ENCODE measurements around the gene NAGS.

DNA sequence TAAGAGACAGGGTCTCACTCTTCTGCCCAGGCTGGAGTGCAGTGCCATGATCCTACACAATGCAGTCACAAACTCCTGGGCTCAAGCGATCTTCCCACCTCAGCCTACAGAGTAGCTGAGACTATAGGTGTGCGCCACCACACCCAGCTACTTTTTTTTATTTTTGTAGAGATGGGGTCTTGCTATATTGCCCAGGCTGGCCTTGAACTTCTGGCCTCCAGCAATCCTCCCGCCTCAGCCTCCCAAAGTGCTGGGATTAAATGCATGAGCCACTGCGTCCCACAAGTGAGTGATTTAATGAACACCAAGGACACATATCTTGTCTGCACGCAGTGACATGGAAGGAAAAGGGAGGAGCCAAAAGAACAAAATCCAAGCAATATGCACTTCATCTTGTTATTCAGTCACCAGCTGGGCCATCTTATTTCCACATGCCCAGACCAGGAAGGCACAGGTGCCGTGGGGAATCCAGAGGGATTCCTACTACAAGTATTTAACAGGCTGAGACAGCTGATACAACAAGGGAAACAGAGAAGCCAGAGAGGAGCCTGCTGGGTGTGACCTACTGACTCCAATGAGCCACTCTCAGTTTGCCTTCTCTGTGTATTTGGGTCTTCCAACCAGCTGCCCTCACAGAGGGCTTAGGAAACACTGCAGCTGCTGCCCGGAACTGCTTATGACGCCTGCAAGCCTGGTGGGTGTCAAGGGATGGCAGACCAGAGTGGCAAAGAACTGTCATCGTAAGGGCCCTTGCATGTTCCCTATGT, 45.1 kb downstream of the NAGS start:
- no peak for TF ChIP-seq REPIN1 (tag by site-specific recombination; IDR thresholded peaks at IDR 0.05; ENCODE audit: low read depth)
- TF ChIP-seq, protein P1, sequence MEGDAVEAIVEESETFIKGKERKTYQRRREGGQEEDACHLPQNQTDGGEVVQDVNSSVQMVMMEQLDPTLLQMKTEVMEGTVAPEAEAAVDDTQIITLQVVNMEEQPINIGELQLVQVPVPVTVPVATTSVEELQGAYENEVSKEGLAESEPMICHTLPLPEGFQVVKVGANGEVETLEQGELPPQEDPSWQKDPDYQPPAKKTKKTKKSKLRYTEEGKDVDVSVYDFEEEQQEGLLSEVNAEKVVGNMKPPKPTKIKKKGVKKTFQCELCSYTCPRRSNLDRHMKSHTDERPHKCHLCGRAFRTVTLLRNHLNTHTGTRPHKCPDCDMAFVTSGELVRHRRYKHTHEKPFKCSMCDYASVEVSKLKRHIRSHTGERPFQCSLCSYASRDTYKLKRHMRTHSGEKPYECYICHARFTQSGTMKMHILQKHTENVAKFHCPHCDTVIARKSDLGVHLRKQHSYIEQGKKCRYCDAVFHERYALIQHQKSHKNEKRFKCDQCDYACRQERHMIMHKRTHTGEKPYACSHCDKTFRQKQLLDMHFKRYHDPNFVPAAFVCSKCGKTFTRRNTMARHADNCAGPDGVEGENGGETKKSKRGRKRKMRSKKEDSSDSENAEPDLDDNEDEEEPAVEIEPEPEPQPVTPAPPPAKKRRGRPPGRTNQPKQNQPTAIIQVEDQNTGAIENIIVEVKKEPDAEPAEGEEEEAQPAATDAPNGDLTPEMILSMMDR (tag by site-specific recombination; IDR thresholded peaks at IDR 0.05), result no peak
- TF ChIP-seq, protein P2, sequence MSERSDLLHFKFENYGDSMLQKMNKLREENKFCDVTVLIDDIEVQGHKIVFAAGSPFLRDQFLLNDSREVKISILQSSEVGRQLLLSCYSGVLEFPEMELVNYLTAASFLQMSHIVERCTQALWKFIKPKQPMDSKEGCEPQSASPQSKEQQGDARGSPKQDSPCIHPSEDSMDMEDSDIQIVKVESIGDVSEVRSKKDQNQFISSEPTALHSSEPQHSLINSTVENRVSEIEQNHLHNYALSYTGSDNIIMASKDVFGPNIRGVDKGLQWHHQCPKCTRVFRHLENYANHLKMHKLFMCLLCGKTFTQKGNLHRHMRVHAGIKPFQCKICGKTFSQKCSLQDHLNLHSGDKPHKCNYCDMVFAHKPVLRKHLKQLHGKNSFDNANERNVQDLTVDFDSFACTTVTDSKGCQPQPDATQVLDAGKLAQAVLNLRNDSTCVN (tag by site-specific recombination; optimal IDR thresholded peaks at IDR 0.05), result no peak
- TF ChIP-seq ZBTB8A (tag by site-specific recombination; IDR thresholded peaks at IDR 0.05), result no peak
- TF ChIP-seq, protein P3, sequence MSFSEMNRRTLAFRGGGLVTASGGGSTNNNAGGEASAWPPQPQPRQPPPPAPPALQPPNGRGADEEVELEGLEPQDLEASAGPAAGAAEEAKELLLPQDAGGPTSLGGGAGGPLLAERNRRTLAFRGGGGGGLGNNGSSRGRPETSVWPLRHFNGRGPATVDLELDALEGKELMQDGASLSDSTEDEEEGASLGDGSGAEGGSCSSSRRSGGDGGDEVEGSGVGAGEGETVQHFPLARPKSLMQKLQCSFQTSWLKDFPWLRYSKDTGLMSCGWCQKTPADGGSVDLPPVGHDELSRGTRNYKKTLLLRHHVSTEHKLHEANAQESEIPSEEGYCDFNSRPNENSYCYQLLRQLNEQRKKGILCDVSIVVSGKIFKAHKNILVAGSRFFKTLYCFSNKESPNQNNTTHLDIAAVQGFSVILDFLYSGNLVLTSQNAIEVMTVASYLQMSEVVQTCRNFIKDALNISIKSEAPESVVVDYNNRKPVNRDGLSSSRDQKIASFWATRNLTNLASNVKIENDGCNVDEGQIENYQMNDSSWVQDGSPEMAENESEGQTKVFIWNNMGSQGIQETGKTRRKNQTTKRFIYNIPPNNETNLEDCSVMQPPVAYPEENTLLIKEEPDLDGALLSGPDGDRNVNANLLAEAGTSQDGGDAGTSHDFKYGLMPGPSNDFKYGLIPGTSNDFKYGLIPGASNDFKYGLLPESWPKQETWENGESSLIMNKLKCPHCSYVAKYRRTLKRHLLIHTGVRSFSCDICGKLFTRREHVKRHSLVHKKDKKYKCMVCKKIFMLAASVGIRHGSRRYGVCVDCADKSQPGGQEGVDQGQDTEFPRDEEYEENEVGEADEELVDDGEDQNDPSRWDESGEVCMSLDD (tag by site-specific recombination; IDR thresholded peaks at IDR 0.05), result no peak
- TF ChIP-seq ZSCAN16 (tag by site-specific recombination; IDR thresholded peaks at IDR 0.05), result no peak
- TF ChIP-seq ZNF707 (tag by site-specific recombination; IDR thresholded peaks at IDR 0.05), result no peak
- no peak for TF ChIP-seq ZBTB17 (tag by site-specific recombination; IDR thresholded peaks at IDR 0.05)
- TF ChIP-seq ZNF10 (tag by site-specific recombination; IDR thresholded peaks at IDR 0.05), result no peak
- no peak for TF ChIP-seq SETDB1 (IDR thresholded peaks at IDR 0.05; ENCODE audit: insufficient read length, low read length)
- TF ChIP-seq, protein P4, sequence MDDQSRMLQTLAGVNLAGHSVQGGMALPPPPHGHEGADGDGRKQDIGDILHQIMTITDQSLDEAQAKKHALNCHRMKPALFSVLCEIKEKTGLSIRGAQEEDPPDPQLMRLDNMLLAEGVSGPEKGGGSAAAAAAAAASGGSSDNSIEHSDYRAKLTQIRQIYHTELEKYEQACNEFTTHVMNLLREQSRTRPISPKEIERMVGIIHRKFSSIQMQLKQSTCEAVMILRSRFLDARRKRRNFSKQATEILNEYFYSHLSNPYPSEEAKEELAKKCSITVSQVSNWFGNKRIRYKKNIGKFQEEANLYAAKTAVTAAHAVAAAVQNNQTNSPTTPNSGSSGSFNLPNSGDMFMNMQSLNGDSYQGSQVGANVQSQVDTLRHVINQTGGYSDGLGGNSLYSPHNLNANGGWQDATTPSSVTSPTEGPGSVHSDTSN (CRISPR knock-in tag; IDR thresholded peaks at IDR 0.05), result no peak
- TF ChIP-seq ZNF132 (tag by site-specific recombination; IDR thresholded peaks at IDR 0.05; ENCODE audit: borderline replicate concordance), result no peak

Data from HEK293 (cell line).